Stomach smooth muscle (tissue), 2 donors: ENCODE measurements around the gene NME7.
A peak's percentile ranks its signal among the peaks of the same experiment; 100 is the strongest.

Experiments used
- H3K27ac ChIP-seq: one replicate; pipeline ENCODE4 v1.7.0; 2013; ENCODE audit warnings: mild to moderate bottlenecking, low read length, inconsistent platforms
- H3K27me3 ChIP-seq, 2 donors: one replicate each; pipeline ENCODE4 v1.7.0; 2013; ENCODE audit warnings: low read length in 2 of 2; ENCODE audit not compliant: insufficient read depth in 2 of 2, control insufficient read depth in 1 of 2
- H3K36me3 ChIP-seq, 2 donors: one replicate each; pipeline ENCODE4 v1.7.0; 2013; ENCODE audit warnings: low read length in 2 of 2; ENCODE audit not compliant: control insufficient read depth in 2 of 2, insufficient read depth in 2 of 2
- H3K4me1 ChIP-seq: one replicate; pipeline ENCODE4 v1.7.0; 2013; ENCODE audit warnings: low read length; ENCODE audit not compliant: control insufficient read depth, insufficient read depth
- H3K4me3 ChIP-seq, 2 donors: one replicate each; pipeline ENCODE4 v1.7.0; 2013; ENCODE audit warnings: low read length in 2 of 2
- H3K9ac ChIP-seq, 2 donors: one replicate each; pipeline ENCODE4 v1.7.0; 2013; ENCODE audit warnings: low read length in 2 of 2, mild to moderate bottlenecking in 1 of 2
- H3K9me3 ChIP-seq, 2 donors: one replicate each; pipeline ENCODE4 v1.7.0; 2013; ENCODE audit warnings: low read length in 2 of 2; ENCODE audit not compliant: control insufficient read depth in 2 of 2
- donor health status: healthy.
- donor health status: Pancreatic carcinoma.

NME7 gene

GRCh38 chr1:169115891-169116585 lies 251.6 kb downstream of the NME7 start:
- peaks cover 16 to 29% of the 10 kb centered on the region in 2 donors for H3K36me3 ChIP-seq
- peaks cover 29% of the 10 kb centered on the region for H3K4me1 ChIP-seq
- H3K27me3 ChIP-seq, result no peaks in the 10 kb centered on the region
- no peaks in the 10 kb centered on the region for H3K9me3 ChIP-seq
- H3K4me3 ChIP-seq, result peak overlapping the region; percentile 52 to 57
- H3K9ac ChIP-seq, result peak overlapping the region; percentile 29 to 41
- peak overlapping the region; percentile 37 for H3K27ac ChIP-seq

- Histone ChIP-seq H3K4me3 (no peak overlapping the region), H3K4me1 (peaks cover 42% of the 10 kb centered on the region), H3K27me3 (no peaks in the 10 kb centered on the region), H3K9ac (no peak overlapping the region), H3K36me3 (peaks cover 16 to 24% of the 10 kb centered on the region in 2 donors), H3K9me3 (no peaks in the 10 kb centered on the region), H3K27ac (no peak overlapping the region)
Observed at GRCh38 chr1:169113613-169114119, 253.9 kb downstream of the NME7 start.

GRCh38 chr1:169112241-169112640 lies 255.4 kb downstream of the NME7 start:
- Histone ChIP-seq H3K4me3 (peak overlapping the region in 1 of 2 donors; percentile 22), H3K27me3 (no peaks in the 10 kb centered on the region), H3K36me3 (peaks cover 16 to 22% of the 10 kb centered on the region in 2 donors), H3K9ac (peak overlapping the region in 1 of 2 donors; percentile 10), H3K27ac (no peak overlapping the region), H3K4me1 (peaks cover 50% of the 10 kb centered on the region), H3K9me3 (no peaks in the 10 kb centered on the region)

GRCh38 chr1:169111472-169111871 lies 256.1 kb downstream of the NME7 start:
- H3K9me3 ChIP-seq, result no peaks in the 10 kb centered on the region
- no peak overlapping the region for H3K27ac ChIP-seq
- peaks cover 50% of the 10 kb centered on the region for H3K4me1 ChIP-seq
- no peak overlapping the region for H3K9ac ChIP-seq
- no peak overlapping the region for H3K4me3 ChIP-seq
- H3K27me3 ChIP-seq, result no peaks in the 10 kb centered on the region
- H3K36me3 ChIP-seq, result peaks cover 16 to 22% of the 10 kb centered on the region in 2 donors

GRCh38 chr1:169110689-169111447 lies 256.7 kb downstream of the NME7 start:
- Histone ChIP-seq H3K9ac (peak overlapping the region in 1 of 2 donors; percentile 71), H3K27me3 (no peaks in the 10 kb centered on the region), H3K4me3 (peak overlapping the region; percentile 88 to 95), H3K4me1 (peaks cover 45% of the 10 kb centered on the region), H3K36me3 (peaks cover 14 to 22% of the 10 kb centered on the region in 2 donors), H3K27ac (peak overlapping the region; percentile 93), H3K9me3 (no peaks in the 10 kb centered on the region)

GRCh38 chr1:169110236-169110635 lies 257.4 kb downstream of the NME7 start:
- Histone ChIP-seq H3K4me3 (peak overlapping the region; percentile 88 to 95), H3K36me3 (peaks cover 14 to 22% of the 10 kb centered on the region in 2 donors), H3K27me3 (no peaks in the 10 kb centered on the region), H3K9me3 (no peaks in the 10 kb centered on the region), H3K27ac (peak overlapping the region; percentile 93), H3K9ac (peak overlapping the region; percentile 71 to 93), H3K4me1 (peaks cover 47% of the 10 kb centered on the region)

- peak overlapping the region; percentile 88 to 95 for H3K4me3 ChIP-seq
- peak overlapping the region; percentile 71 to 93 for H3K9ac ChIP-seq
- no peaks in the 10 kb centered on the region for H3K9me3 ChIP-seq
- peaks cover 14 to 22% of the 10 kb centered on the region in 2 donors for H3K36me3 ChIP-seq
- H3K4me1 ChIP-seq, result peaks cover 51% of the 10 kb centered on the region
- no peaks in the 10 kb centered on the region for H3K27me3 ChIP-seq
- H3K27ac ChIP-seq, result peak overlapping the region; percentile 93
Observed at GRCh38 chr1:169109561-169110134, 257.9 kb downstream of the NME7 start.

- Histone ChIP-seq H3K4me1 (peaks cover 53% of the 10 kb centered on the region), H3K27ac (peak overlapping the region; percentile 93), H3K4me3 (peak overlapping the region; percentile 88 to 95), H3K9ac (peak overlapping the region; percentile 71 to 93), H3K27me3 (no peaks in the 10 kb centered on the region), H3K9me3 (no peaks in the 10 kb centered on the region), H3K36me3 (peaks cover 11 to 16% of the 10 kb centered on the region in 2 donors)
Observed at GRCh38 chr1:169108863-169109560, 258.6 kb downstream of the NME7 start.

GRCh38 chr1:169108223-169108622 lies 259.4 kb downstream of the NME7 start:
- peaks cover 53% of the 10 kb centered on the region for H3K4me1 ChIP-seq
- no peaks in the 10 kb centered on the region for H3K27me3 ChIP-seq
- peak overlapping the region; percentile 93 for H3K27ac ChIP-seq
- H3K36me3 ChIP-seq, result peaks cover 11 to 13% of the 10 kb centered on the region in 2 donors
- H3K9me3 ChIP-seq, result no peaks in the 10 kb centered on the region
- peak overlapping the region; percentile 71 to 93 for H3K9ac ChIP-seq
- H3K4me3 ChIP-seq, result peak overlapping the region; percentile 88 to 95

- Histone ChIP-seq H3K27me3 (no peaks in the 10 kb centered on the region), H3K36me3 (peaks cover 11 to 13% of the 10 kb centered on the region in 2 donors), H3K9ac (peak overlapping the region; percentile 71 to 93), H3K4me1 (peaks cover 58% of the 10 kb centered on the region), H3K4me3 (peak overlapping the region; percentile 88 to 95), H3K9me3 (no peaks in the 10 kb centered on the region), H3K27ac (peak overlapping the region; percentile 93)
Observed at GRCh38 chr1:169107603-169108208, 259.9 kb downstream of the NME7 start.
